HFF-Myc (cell line): Measurements from ENCODE around the gene PRPH.
"Not testable (repeated sequence)": the region's sequence is repeated elsewhere in the genome, so short reads cannot be mapped to it uniquely, and the experiment has no call there.

Source experiments
- DNase-seq: peaks from one replicate; pipeline ENCODE4 v3.0.0-alpha.2; 2011; ENCODE audit warnings: low read depth; ENCODE audit errors: extremely low read depth
- H3K4me3 ChIP-seq: replicated peaks from 2 replicates; pipeline ENCODE4 v1.5.1; 2011; ENCODE audit warnings: low read depth, mild to moderate bottlenecking, control low read depth, low read length
- CTCF ChIP-seq: IDR thresholded peaks from 2 replicates; pipeline ENCODE4 v1.5.1; 2012; ENCODE audit warnings: mild to moderate bottlenecking, low read depth, low read length, control low read depth; ENCODE audit errors: missing control alignments

PRPH gene

GRCh38 chr12:49314811-49315210, 19.9 kb downstream of the PRPH start:
- H3K4me3 ChIP-seq: no peak overlapping the region
- no peak for DNase-seq
- no peak for TF ChIP-seq CTCF

- H3K4me3 ChIP-seq, DNase-seq: not testable (repeated sequence)
Measured at GRCh38 chr12:49317118-49317517, 22.2 kb downstream of the PRPH start.

- not testable (repeated sequence) for DNase-seq, H3K4me3 ChIP-seq
Measured at GRCh38 chr12:49320411-49321103, 25.6 kb downstream of the PRPH start.

- TF ChIP-seq CTCF: no peak
- no peak for DNase-seq
- peak overlapping the region; percentile 91 for H3K4me3 ChIP-seq
Measured at GRCh38 chr12:49322367-49322707, 27.4 kb downstream of the PRPH start.

- DNase-seq: peak; percentile 95
- peak within 1 kb of the TSS; percentile 91 for H3K4me3 ChIP-seq
- TF ChIP-seq CTCF: no peak
Measured at GRCh38 chr12:49322708-49323523, 28.0 kb downstream of the PRPH start, which contains the start of gene TROAP. TSS of gene TROAP (plus strand) at chr12:49323255. CDS start at chr12:49323609, 354 bp downstream.

GRCh38 chr12:49323524-49324097, 28.7 kb downstream of the PRPH start:
- TF ChIP-seq CTCF: no peak
- H3K4me3 ChIP-seq: peak overlapping the region; percentile 91
- no peak for DNase-seq

GRCh38 chr12:49325606-49326005, 30.7 kb downstream of the PRPH start:
- no peak for DNase-seq
- H3K4me3 ChIP-seq: no peak overlapping the region
- TF ChIP-seq CTCF: no peak

- H3K4me3 ChIP-seq: no peak overlapping the region
- TF ChIP-seq CTCF: no peak
- DNase-seq: no peak
Measured at GRCh38 chr12:49327368-49327767, 32.4 kb downstream of the PRPH start.
